Central memory CD4-positive, alpha-beta T cell (primary cell): ENCODE results near the gene CLCN2.
"Not testable (repeated sequence)": the region's sequence is repeated elsewhere in the genome, so short reads cannot be mapped to it uniquely, and the experiment has no call there.

Experiments used
- DNase-seq: peaks from one replicate; pipeline ENCODE4 v3.0.0; 2022

CLCN2 gene

DNA sequence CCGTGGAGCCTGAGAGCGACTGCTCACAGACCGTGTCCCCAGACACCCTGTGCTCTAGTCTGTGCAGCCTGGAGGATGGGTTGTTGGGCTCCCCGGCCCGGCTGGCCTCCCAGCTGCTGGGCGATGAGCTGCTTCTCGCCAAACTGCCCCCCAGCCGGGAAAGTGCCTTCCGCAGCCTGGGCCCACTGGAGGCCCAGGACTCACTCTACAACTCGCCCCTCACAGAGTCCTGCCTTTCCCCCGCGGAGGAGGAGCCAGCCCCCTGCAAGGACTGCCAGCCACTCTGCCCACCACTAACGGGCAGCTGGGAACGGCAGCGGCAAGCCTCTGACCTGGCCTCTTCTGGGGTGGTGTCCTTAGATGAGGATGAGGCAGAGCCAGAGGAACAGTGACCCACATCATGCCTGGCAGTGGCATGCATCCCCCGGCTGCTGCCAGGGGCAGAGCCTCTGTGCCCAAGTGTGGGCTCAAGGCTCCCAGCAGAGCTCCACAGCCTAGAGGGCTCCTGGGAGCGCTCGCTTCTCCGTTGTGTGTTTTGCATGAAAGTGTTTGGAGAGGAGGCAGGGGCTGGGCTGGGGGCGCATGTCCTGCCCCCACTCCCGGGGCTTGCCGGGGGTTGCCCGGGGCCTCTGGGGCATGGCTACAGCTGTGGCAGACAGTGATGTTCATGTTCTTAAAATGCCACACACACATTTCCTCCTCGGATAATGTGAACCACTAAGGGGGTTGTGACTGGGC is 16.7 kb downstream of the CLCN2 start:
- DNase-seq = no peak

DNA sequence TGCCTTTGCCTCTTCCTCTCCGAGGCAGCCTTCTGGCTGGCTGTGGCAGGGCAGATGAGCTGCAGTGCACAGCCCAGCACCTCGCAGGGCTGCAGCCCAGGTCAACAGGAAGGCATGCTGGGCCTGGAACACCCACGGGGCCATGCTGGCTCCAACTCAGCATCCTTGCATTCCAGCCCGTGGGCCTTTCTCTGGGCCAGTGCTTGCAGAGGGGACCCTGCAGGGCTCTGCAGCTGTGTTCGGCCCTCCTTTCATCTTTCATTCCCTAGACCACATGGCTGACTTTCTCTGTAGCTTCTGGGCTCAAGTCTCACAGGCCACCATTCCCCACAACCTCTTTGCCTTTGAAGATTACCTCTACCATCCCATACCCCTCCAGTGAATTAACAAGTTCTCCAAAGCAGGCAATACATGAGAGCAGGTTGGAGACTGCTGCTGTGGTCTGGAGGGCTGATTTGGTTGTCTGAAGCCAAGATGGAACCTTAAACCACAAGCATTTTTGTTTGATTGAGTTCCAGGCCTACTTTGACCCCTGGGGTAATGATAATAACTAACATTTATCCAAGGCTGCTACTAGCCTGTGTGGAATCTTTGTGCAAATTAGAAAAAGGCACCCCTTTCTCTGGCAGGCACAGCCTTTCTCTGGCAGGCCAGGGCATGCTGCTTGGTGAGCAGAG is 18.1 kb downstream of the CLCN2 start:
- DNase-seq = no peak

DNA sequence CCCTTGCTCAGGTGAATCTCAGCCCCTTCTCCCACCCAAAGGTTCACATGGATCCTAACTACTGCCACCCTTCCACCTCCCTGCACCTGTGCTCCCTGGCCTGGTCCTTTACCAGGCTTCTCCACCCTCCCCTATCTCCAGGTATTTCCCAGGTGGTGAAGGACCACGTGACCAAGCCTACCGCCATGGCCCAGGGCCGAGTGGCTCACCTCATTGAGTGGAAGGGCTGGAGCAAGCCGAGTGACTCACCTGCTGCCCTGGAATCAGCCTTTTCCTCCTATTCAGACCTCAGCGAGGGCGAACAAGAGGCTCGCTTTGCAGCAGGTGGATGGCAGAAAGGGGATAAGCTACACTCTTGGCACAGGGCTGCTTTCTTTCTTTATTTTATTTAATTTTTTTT is 19.5 kb downstream of the CLCN2 start:
- DNase-seq = no peak

DNA sequence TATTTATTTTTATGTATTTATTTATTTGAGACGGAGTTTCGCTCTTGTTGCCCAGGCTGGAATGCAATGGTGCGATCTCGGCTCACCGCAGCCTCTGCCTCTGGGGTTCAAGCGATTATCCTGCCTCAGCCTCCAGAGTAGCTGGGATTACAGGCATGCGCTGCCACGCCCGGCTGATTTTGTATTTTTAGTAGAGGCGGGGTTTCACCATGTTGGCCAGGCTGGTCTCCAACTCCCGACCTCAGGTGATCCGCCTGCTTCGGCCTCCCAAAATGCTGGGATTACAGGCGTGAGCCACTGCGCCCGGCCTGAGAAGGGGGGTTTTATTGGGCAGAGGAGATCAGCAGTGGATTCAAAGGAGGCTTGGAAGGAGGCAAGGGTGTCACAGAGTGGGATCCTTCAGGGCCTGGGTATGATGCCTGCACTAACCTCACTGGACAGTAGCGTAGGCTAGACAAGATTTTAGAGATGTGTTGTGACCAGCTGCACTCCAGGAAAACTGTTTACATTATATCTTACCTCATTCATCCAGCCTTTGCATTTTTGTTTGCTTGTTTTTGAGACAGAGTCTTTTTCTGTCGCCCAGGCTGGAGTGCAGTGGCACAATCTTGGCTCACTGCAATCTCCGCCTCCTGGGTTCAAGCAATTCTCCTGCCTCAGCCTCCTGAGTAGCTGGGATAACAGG is 21.8 kb downstream of the CLCN2 start:
- not testable (repeated sequence) for DNase-seq

DNA sequence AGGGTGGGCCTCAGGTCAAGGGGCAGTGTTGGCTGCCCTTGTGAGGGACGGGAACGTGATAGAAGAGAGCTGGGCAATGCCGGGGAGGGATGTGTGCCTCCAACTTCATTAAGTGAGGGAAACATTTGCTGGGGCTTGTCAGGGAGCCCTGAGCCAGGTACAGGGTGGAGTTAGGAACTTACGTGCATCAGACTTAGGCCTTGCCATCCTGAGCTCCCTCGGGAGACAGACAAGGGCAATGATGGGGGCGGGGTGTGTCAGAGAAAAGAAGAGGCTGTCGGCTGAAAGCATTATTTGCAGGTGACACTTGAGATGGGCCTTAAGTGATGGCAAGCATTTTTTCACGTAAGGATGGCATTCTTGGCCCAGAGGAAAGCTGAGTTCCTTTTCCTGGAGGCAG is 22.4 kb downstream of the CLCN2 start:
- no peak for DNase-seq

DNA sequence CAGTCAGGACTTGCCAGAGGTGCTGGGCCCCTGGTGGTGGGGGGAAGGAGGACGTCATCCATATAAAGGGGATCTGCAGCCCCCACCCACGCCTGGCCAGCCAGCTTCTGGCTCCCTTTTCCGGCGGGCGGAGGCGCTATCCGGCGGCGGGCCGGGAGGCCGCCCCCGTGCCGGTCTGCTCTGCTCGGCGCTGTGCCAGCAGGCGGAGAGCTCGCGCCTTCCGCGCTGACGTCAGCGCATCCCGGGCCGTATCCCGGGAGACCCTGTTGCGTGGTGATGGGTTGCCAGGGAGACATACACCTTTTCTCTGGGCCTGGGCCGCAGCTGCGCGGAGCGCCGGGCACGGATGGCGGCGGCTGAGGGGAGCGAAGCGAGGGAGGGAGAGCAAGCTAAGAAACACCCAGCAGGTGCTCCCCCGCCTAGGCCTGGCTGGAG is 22.9 kb downstream of the CLCN2 start:
- DNase-seq = no peak

DNA sequence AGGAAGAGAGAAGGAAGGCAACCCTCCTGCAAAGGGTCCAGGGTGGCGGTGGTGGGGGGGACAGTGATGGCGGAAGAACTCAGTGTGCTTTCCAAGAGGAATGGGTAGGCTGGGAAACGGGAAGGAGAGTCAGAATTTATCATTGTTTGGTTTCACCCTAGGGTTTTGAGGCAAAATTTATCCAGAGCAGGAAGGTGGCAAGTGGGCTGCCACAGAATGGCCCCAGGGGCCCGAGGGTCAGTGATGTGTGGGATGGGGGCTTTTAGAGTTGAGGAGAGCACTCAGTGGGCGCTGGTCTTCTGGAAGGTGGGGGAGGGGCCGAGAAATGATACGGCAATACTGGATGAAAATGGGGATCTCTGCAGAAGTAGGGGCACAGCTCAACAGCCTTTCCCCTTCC is 23.4 kb downstream of the CLCN2 start:
- no peak for DNase-seq

DNA sequence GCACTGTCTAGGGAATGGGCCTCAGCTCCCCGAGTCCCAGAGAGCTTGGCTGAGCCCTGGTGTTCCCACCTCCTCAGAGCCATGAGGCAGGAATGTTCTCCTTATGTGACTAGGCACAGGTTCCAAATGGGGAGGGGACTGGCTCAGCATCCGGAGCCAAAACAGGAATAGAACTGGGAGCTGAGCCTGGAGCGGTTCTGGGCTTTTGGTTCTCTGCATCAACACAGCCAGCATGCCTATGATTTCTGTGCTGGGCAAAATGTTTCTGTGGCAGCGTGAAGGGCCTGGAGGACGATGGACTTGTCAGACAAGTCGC is 24.0 kb downstream of the CLCN2 start, which contains the start of gene FAM131A:
Gene FAM131A, plus strand, starts transcription at position 202 of the 316 bp plus-strand sequence. Its CDS starts 31 bp downstream, at position 233.
- DNase-seq = no peak

DNA sequence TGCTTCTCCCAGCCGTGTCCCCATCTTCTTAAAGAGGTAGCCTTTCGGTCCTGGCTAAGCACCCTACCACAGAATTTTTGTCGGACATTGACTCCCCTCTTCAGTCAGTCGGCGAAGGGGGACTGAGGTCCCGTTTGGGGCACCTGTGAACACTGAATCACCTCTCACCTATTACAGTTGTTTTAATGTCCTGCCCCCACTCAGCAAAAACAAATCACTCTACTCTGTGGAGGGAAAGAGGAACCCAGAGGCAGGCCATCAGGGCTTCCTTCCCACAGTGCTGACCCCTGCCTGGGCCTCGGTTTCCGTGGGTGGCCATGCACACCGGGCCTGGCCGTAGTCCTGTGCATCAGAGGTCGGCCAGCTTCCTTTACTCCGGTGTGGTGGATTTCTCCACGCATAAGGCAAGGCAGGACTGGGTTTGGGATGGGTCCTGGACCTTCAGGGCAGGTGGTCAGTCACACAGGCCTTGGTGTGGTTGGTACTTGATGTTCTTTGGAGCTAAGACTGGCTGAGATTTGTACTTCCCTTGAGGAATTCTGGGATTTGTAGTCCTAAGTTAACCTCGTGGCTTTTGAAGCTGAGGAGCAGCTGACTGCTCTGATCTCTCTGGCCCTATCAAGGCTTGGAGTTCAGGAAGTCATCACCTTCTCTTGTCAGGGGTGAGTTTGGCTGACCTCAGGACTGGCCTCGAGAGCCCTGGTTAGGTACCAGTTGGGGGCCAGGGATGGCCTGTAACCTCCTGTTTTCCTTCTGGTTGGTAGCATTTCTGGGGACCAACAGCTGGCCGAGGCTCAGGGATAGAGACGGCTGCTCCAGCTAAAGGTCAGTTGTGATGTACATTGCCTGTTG is 24.6 kb downstream of the CLCN2 start:
- no peak for DNase-seq

DNA sequence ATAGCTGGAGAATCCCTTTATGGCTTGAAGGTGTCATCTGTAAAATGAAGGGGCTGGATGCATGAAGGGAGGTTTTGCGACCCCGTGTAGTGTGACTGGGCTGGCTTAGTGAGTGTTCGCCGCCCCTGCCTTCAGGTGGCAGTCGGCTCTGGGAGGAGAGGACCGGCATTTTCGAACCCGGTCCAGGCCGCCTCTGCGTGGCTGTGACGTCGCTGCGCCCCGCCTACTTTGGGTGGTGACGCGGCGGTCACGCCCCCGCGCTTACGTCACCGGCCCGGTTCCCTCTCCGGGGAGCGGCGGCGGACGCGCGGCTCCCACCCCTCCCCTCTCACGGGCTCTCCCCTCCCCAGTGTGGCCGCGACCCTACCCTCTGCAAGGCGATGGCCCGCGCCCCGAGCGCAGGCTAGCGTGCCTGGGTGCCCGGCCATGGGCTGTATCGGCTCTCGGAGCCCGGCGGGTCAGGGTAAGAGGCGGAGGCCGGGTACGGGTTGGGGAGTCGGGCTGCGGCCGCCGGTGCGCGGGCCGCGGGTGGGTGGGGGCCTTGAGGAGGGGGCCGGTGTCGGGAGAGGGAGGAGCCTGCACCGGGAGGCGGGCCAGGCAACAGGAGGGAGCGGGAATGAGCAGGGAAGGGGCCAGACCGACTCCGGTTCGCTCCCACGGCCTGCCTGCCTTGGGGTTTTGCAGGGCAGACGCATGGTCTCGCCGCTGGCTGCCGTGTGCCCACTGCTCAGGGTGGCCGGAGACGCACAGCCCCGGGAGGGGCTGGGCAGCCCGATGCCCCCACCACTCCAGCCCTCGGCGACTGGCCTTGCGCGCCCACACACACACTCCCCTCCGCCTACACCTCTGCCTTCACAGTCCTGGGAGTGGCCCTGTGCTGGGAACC is 25.5 kb downstream of the CLCN2 start:
- DNase-seq = peak; percentile 86

DNA sequence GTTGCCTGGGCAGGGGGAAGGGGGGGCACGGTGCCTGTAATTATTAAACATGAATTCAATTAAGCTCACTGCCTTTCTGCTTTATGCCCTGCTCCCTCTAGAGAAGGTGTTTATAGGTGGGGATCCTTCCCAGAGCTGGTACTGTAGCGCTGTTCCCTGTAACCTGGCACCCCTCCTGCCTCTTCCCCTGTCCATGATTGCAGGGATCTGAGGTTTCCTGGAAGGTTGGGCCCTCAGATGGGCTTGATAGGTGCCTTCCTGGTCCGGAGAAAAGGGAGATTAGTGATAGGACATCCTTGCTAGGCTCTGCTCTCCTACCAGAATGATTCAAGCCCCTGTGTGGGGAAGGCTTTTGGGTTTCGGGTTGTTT is 26.1 kb downstream of the CLCN2 start:
- DNase-seq = no peak

DNA sequence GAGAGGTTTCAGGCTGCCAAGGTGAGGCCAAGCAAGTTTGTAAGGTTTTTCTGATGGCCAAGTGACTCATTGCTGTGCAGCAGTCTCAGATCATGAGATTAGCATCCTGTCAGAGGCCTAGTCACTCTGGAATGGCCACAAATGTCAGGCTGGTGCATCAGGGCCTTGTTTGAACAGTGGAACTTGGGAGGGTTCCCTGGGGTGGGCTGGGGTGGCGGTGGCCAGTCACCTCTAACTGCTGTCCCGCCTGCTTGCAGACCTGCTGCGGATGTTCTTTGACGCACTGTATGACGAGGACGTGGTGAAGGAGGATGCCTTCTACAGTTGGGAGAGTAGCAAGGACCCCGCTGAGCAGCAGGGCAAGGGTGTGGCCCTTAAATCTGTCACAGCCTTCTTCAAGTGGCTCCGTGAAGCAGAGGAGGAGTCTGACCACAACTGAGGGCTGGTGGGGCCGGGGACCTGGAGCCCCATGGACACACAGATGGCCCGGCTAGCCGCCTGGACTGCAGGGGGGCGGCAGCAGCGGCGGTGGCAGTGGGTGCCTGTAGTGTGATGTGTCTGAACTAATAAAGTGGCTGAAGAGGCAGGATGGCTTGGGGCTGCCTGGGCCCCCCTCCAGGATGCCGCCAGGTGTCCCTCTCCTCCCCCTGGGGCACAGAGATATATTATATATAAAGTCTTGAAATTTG is 26.8 kb downstream of the CLCN2 start:
- DNase-seq = peak; percentile 32

DNA sequence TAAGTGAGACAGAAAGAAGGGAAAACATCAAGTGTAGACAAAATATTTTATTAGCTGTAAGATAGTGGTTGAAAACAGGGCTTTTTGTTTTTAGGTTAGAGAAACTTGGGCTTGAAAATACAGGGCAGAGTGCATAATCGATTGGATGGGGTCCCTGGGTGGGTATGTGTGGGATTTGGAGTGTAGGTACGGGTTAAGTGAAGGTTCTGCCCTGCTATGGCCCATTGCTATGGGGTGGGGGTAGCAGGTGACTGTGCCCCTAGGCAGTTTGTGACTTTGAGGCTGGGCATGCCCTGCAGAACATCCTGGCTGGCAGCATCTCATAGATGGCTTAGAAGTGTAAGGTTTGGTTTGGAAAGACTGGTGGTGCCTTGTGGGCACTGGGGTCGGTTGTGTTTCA is 27.7 kb downstream of the CLCN2 start:
- no peak for DNase-seq

DNA sequence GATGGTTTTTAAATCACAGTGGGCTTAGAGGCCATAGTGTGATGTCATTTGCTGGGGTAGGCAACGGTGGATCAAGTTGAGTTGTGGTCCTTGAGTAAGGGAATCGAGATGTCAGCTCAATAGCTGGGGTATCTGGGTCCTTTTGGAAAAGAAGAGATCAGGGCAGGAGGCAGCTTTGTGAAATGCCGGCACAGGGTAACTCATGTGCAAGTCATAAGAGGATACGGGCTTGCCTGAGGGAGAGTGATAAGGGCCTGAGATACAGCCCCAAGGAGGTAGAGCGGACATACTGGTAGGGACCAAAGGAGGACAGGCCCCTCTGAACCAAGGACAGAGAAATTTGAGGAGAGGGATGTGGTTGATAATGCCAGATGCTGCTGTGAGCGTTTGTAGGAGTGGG is 28.2 kb downstream of the CLCN2 start:
- DNase-seq = no peak

DNA sequence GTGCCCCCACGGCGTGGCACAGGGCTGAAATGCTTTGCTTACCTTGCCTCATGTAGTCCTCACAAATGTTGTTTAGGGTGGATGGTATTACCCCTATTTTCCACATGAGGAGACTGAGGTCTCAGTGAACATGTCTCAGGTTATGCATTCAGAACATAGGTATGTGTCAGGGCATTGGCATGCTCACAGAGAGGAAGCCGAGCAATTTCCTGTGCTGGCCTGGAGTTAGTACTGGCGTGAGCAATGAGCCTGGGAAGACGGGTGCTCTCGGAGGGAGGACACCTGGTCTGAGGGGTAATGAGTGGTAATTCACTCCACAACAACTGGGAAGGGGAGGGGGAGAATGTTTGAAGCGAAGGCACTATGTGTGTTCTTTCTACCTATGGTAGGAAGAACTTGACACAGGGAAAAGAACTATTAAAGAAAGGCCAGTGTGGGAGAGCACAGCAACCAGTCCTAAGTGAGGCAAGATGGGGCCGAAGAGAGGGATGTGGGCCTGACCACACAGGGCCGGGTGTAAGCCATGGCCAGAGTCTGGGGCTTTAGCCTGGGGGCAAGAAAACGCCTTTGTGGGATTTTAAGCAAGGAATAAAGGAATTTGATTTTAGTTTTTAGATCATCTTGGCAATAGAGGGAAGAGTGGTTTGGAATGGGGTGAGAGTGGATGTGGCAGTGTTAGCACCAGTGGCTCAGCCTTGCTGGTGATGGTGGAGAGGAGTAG is 28.9 kb downstream of the CLCN2 start:
- no peak for DNase-seq

DNA sequence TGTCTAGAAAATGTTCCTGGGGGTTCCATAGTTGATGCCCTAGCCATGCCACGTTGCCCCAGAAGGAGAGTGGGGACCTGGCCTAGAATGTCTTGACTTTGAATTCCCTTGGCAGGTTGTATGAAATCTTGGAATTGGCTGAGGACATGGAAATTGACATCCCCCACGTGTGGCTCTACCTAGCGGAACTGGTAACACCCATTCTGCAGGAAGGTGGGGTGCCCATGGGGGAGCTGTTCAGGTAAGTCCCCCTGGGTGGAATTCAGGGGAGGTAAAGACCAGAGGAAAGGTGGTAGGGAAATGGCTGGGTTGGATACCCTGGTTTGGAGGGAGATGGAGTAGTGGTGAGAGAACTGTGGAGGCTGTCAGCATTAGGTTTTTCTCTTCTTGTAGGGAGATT is 32.9 kb downstream of the CLCN2 start:
- DNase-seq = no peak

DNA sequence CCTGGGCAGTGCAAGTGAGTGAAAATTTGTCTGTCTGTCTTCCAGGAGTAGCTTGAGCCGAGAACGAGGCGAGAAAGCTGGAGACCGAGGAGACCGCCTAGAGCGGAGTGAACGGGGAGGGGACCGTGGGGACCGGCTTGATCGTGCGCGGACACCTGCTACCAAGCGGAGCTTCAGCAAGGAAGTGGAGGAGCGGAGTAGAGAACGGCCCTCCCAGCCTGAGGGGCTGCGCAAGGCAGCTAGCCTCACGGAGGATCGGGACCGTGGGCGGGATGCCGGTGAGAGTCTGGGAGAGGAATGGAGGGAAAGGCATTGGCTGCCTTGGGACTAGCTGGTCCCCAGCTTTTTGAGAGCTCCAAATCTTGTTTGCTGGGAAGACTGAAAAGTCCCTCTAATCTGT is 34.2 kb downstream of the CLCN2 start:
- DNase-seq = no peak

DNA sequence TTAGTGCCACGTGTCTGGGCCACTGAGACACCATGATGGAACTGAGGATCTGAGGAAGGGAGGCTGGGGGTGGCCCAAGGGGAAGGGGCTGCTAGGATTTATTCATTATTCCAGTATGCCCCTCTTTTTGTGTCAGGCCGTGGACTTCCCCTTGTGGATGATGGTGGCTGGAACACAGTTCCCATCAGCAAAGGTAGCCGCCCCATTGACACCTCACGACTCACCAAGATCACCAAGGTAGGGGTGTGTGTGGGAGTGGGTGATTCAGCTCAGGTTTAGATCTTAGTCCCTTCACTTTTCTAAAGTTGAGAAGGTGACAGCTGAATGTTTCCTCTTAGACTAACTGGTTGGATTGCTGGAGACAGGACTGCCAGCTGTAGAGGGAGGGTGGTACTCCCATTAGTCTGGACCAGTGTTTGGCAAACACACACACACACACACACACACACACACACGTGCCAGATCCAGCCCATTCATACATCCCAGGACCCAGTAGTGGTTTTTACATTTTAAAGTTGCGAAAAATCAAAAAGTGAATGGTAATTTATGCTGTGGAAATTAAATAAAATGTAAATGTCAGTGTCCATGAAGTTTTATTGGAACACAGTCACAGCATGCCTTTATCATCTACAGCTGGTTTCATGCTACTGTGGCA is 35.6 kb downstream of the CLCN2 start:
- DNase-seq = no peak

DNA sequence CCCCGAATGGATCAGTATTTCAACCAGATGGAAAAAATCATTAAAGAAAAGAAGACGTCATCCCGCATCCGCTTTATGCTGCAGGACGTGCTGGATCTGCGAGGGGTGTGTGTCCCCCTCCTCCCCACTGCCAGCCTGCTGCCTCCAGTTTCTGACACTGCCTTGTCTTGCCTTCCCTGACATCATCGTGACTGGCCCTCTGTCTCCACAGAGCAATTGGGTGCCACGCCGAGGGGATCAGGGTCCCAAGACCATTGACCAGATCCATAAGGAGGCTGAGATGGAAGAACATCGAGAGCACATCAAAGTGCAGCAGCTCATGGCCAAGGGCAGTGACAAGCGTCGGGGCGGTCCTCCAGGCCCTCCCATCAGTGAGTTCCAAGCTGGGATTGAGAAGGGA is 36.1 kb downstream of the CLCN2 start:
- no peak for DNase-seq

DNA sequence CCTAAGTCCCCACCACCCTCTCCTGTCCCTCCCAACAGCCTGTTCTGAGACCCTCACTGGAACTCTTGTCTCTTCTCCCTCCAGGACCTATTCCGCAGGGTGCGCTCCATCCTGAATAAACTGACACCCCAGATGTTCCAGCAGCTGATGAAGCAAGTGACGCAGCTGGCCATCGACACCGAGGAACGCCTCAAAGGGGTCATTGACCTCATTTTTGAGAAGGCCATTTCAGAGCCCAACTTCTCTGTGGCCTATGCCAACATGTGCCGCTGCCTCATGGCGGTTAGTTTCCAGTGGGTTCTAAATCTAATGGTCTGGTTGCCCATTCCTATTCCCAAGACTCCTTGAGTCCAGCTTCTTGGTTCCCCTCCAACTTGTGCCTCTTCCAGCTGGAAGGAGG is 37.7 kb downstream of the CLCN2 start:
- DNase-seq = no peak
